CD4-positive, CD25-positive, alpha-beta regulatory T cell (primary cell): Measurements from ENCODE around the gene USP16. TPM values are rescaled to one million over a fixed set of nuclear protein-coding genes. Genes with fewer than 3 reads are reported as not detected.
A peak's percentile ranks its signal among the peaks of the same experiment; 100 is the strongest.
"Not testable (repeated sequence)": the region's sequence is repeated elsewhere in the genome, so short reads cannot be mapped to it uniquely, and the experiment has no call there.

Experiments used
- ATAC-seq, 2 donors: fragments of 150-1000 bp; cut with Tn5 transposase; one replicate each; pipeline ENCODE4 v1.10.0; 2021; ENCODE audit warnings: low read depth in 2 of 2, moderate number of reproducible peaks in 2 of 2, moderate library complexity in 1 of 2
- DNase-seq, 3 donors: peaks; one replicate each; pipeline versions ENCODE4 v3.0.0 to v3.0.0-alpha.2; 2012 to 2022; ENCODE audit warnings: mixed read lengths in 1 of 3
- H3K27ac ChIP-seq: one replicate; pipeline ENCODE4 v1.7.0; 2013; ENCODE audit warnings: mild to moderate bottlenecking, low read length; ENCODE audit not compliant: insufficient read depth, poor library complexity, severe bottlenecking
- H3K27me3 ChIP-seq: one replicate; pipeline ENCODE4 v1.7.0; 2013; ENCODE audit warnings: low read length; ENCODE audit not compliant: control insufficient read depth, insufficient read depth
- H3K36me3 ChIP-seq: one replicate; pipeline ENCODE4 v1.7.0; 2013; ENCODE audit warnings: mild to moderate bottlenecking, low read length, moderate library complexity; ENCODE audit not compliant: control insufficient read depth, insufficient read depth
- H3K4me1 ChIP-seq: 2 replicates; pipeline ENCODE4 v1.7.0; 2013; ENCODE audit warnings: mild to moderate bottlenecking, low read length; ENCODE audit not compliant: insufficient read depth, control insufficient read depth, poor library complexity, severe bottlenecking
- H3K4me3 ChIP-seq: one replicate; pipeline ENCODE4 v1.7.0; 2013; ENCODE audit warnings: low read depth, mild to moderate bottlenecking, low read length, moderate library complexity
- H3K9me3 ChIP-seq, 2 experiments: 1 replicate in 1 of 2; 2 replicates in 1 of 2; pipeline ENCODE4 v1.7.0; 2013; ENCODE audit warnings: low read length in 2 of 2, mild to moderate bottlenecking in 1 of 2, moderate library complexity in 1 of 2; ENCODE audit not compliant: control insufficient read depth in 2 of 2
- H3K27ac Mint-ChIP-seq, 3 donors: one replicate each; pipeline ENCODE4 v1.8.0; 2020 to 2022; ENCODE audit warnings: mild to moderate bottlenecking in 3 of 3, mixed read lengths in 3 of 3, moderate library complexity in 2 of 3
- H3K27me3 Mint-ChIP-seq: one replicate; pipeline ENCODE4 v1.8.0; 2022; ENCODE audit warnings: mild to moderate bottlenecking, mixed read lengths
- H3K36me3 Mint-ChIP-seq: one replicate; pipeline ENCODE4 v1.8.0; 2020; ENCODE audit warnings: mixed read lengths
- H3K4me1 Mint-ChIP-seq, 4 donors: one replicate each; pipeline ENCODE4 v1.8.0; 2020 to 2022; ENCODE audit warnings: mixed read lengths in 4 of 4, mild to moderate bottlenecking in 1 of 4
- H3K4me3 Mint-ChIP-seq, 4 donors: one replicate each; pipeline ENCODE4 v1.8.0; 2020 to 2022; ENCODE audit warnings: mild to moderate bottlenecking in 4 of 4, mixed read lengths in 4 of 4, moderate library complexity in 3 of 4
- H3K9me3 Mint-ChIP-seq, 7 donors: one replicate each; pipeline ENCODE4 v1.8.0; 2020 to 2022; ENCODE audit warnings: mixed read lengths in 7 of 7, mild to moderate bottlenecking in 3 of 7, moderate library complexity in 2 of 7
- polyA plus RNA-seq, 4 donors: library from polyadenylated mRNA; unstranded; fragments of 300-500 nt; fragmentation: Illumina TruSeq; gene quantifications; one replicate each; pipeline ENCODE4 v1.2.3, GENCODE V29; 2021
- total RNA-seq: library from RNA; stranded (reverse); gene quantifications from one replicate; pipeline ENCODE4 v1.2.3, GENCODE V29; 2022

The USP16 gene
- 72.8 TPM for total RNA-seq
- polyA plus RNA-seq, result 10 to 100 TPM; 22.6 to 37.6 (median 29.7) TPM

GRCh38 chr21:29024474-29025327 is at the start of gene USP16:
USP16 (plus strand) TSS chr21:29024668; CDS start chr21:29027914, 3,246 bp downstream.
- Histone ChIP-seq H3K9me3 (no peaks in the 10 kb centered on the region), H3K4me3 (peak within 1 kb of the TSS; percentile 99), H3K27me3 (no peaks in the 10 kb centered on the region), H3K36me3 (peaks cover 17% of the 10 kb centered on the region), H3K27ac (peak within 1 kb of the TSS; percentile 99), H3K4me1 (peaks cover 49% of the 10 kb centered on the region)
- H3K27me3 Mint-ChIP-seq, result peaks cover 8% of the 10 kb centered on the region
- DNase-seq (peak; percentile 92 to 99 (median 97)), ATAC-seq (peak; percentile 92 to 93)
- peak within 1 kb of the TSS; percentile 96 to 99 (median 98) for H3K4me3 Mint-ChIP-seq
- H3K27ac Mint-ChIP-seq, result peak within 1 kb of the TSS; percentile 98 to 99 (median 99)
- H3K9me3 Mint-ChIP-seq, result peaks cover 0 to 2% (median 0%) of the 10 kb centered on the region in 7 donors
- peaks cover 21 to 65% (median 43%) of the 10 kb centered on the region in 4 donors for H3K4me1 Mint-ChIP-seq
- H3K36me3 Mint-ChIP-seq, result peaks cover 8% of the 10 kb centered on the region

GRCh38 chr21:28975397-28975796 is 49.1 kb upstream of the USP16 start:
- DNase-seq (no peak), ATAC-seq (no peak)
- no peaks in the 10 kb centered on the region for H3K9me3 Mint-ChIP-seq
- no peaks in the 10 kb centered on the region for H3K27me3 Mint-ChIP-seq
- H3K36me3 ChIP-seq, result peaks cover 46% of the 10 kb centered on the region
- H3K4me3 Mint-ChIP-seq, result no peak overlapping the region
- H3K27ac Mint-ChIP-seq, result peak overlapping the region in 2 of 3 donors; percentile 10 to 53
- no peaks in the 10 kb centered on the region for H3K4me1 ChIP-seq
- no peaks in the 10 kb centered on the region for H3K27me3 ChIP-seq
- no peak overlapping the region for H3K27ac ChIP-seq
- no peaks in the 10 kb centered on the region for H3K9me3 ChIP-seq
- no peak overlapping the region for H3K4me3 ChIP-seq
- H3K36me3 Mint-ChIP-seq, result peaks cover 33% of the 10 kb centered on the region
- H3K4me1 Mint-ChIP-seq, result peaks cover 10 to 20% (median 16%) of the 10 kb centered on the region in 4 donors

GRCh38 chr21:28979092-28979491 is 45.4 kb upstream of the USP16 start:
- Mint-ChIP-seq H3K4me3 (no peak overlapping the region), H3K36me3 (peaks cover 46% of the 10 kb centered on the region), H3K9me3 (no peaks in the 10 kb centered on the region), H3K27me3 (no peaks in the 10 kb centered on the region), H3K27ac (peak overlapping the region in 1 of 3 donors; percentile 6), H3K4me1 (peaks cover 12 to 21% (median 17%) of the 10 kb centered on the region in 4 donors)
- Histone ChIP-seq H3K27me3 (no peaks in the 10 kb centered on the region), H3K9me3 (no peaks in the 10 kb centered on the region), H3K4me3 (no peak overlapping the region), H3K4me1 (no peaks in the 10 kb centered on the region), H3K27ac (no peak overlapping the region), H3K36me3 (peaks cover 68% of the 10 kb centered on the region)
- DNase-seq (no peak), ATAC-seq (no peak)

- Mint-ChIP-seq H3K27ac (peak overlapping the region in 1 of 3 donors; percentile 4), H3K4me3 (no peak overlapping the region), H3K27me3 (no peaks in the 10 kb centered on the region), H3K9me3 (no peaks in the 10 kb centered on the region), H3K4me1 (peaks cover 10 to 21% (median 18%) of the 10 kb centered on the region in 4 donors), H3K36me3 (peaks cover 46% of the 10 kb centered on the region)
- Histone ChIP-seq H3K4me1 (no peaks in the 10 kb centered on the region), H3K27ac (no peak overlapping the region), H3K9me3 (no peaks in the 10 kb centered on the region), H3K36me3 (peaks cover 71% of the 10 kb centered on the region), H3K27me3 (no peaks in the 10 kb centered on the region), H3K4me3 (no peak overlapping the region)
- ATAC-seq, result no peak
- DNase-seq, result no peak
These were observed 41.8 kb upstream of the USP16 start for GRCh38 chr21:28982637-28983036.

- H3K27ac ChIP-seq, result no peak overlapping the region
- no peaks in the 10 kb centered on the region for H3K9me3 ChIP-seq
- Mint-ChIP-seq H3K27ac (no peak overlapping the region), H3K36me3 (peaks cover 34% of the 10 kb centered on the region), H3K4me3 (no peak overlapping the region), H3K9me3 (peaks cover 0 to 1% (median 0%) of the 10 kb centered on the region in 7 donors), H3K4me1 (peaks cover 22 to 38% (median 32%) of the 10 kb centered on the region in 4 donors), H3K27me3 (no peaks in the 10 kb centered on the region)
- H3K4me1 ChIP-seq, result peaks cover 6% of the 10 kb centered on the region
- H3K36me3 ChIP-seq, result peaks cover 45% of the 10 kb centered on the region
- ATAC-seq (no peak), DNase-seq (no peak)
- H3K27me3 ChIP-seq, result no peaks in the 10 kb centered on the region
- no peak overlapping the region for H3K4me3 ChIP-seq
These were observed 37.8 kb upstream of the USP16 start for GRCh38 chr21:28986677-28987076.

- H3K4me3 Mint-ChIP-seq, DNase-seq, H3K27me3 Mint-ChIP-seq, H3K27ac ChIP-seq, H3K4me3 ChIP-seq, H3K9me3 Mint-ChIP-seq, H3K9me3 ChIP-seq, ATAC-seq, H3K27me3 ChIP-seq, H3K27ac Mint-ChIP-seq: not testable (repeated sequence)
- Histone ChIP-seq H3K4me1 (peaks cover 17% of the 10 kb centered on the region), H3K36me3 (peaks cover 31% of the 10 kb centered on the region)
- H3K36me3 Mint-ChIP-seq, result peaks cover 24% of the 10 kb centered on the region
- H3K4me1 Mint-ChIP-seq, result peaks cover 27 to 48% (median 36%) of the 10 kb centered on the region in 4 donors
These were observed 36.3 kb upstream of the USP16 start for GRCh38 chr21:28988146-28988545.

- Histone ChIP-seq H3K9me3 (no peaks in the 10 kb centered on the region), H3K27me3 (no peaks in the 10 kb centered on the region), H3K36me3 (no peaks in the 10 kb centered on the region), H3K27ac (peak overlapping the region; percentile 91), H3K4me3 (peak overlapping the region; percentile 94), H3K4me1 (peaks cover 22% of the 10 kb centered on the region)
- peak overlapping the region; percentile 98 to 100 (median 99) for H3K27ac Mint-ChIP-seq
- H3K9me3 Mint-ChIP-seq, result peaks cover 0 to 1% (median 0%) of the 10 kb centered on the region in 7 donors
- H3K36me3 Mint-ChIP-seq, result peaks cover 9% of the 10 kb centered on the region
- peaks cover 22 to 47% (median 31%) of the 10 kb centered on the region in 4 donors for H3K4me1 Mint-ChIP-seq
- H3K27me3 Mint-ChIP-seq, result no peaks in the 10 kb centered on the region
- DNase-seq, result no peak
- ATAC-seq, result no peak
- H3K4me3 Mint-ChIP-seq, result peak overlapping the region; percentile 94 to 99 (median 96)
These were observed 32.5 kb upstream of the USP16 start for GRCh38 chr21:28991861-28992525.
